ENCODE results near the gene DRG2.

Gene DRG2

GRCh38 chr17:18144855-18145254, 57.1 kb downstream of the DRG2 start:
- DNase-seq = no peak

- DNase-seq = no peak
Observed at GRCh38 chr17:18145811-18146210, 58.1 kb downstream of the DRG2 start.

GRCh38 chr17:18146259-18146658, 58.5 kb downstream of the DRG2 start:
- DNase-seq = no peak

GRCh38 chr17:18146980-18147379, 59.2 kb downstream of the DRG2 start:
- DNase-seq = no peak

- no peak for DNase-seq
Observed at GRCh38 chr17:18148586-18148985, 60.8 kb downstream of the DRG2 start.

- DNase-seq = no peak
Observed at GRCh38 chr17:18151290-18151689, 63.5 kb downstream of the DRG2 start.

- DNase-seq = no peak
Observed at GRCh38 chr17:18155179-18155578, 67.4 kb downstream of the DRG2 start.

GRCh38 chr17:18156171-18156975, 68.6 kb downstream of the DRG2 start:
- DNase-seq = no peak

- no peak for DNase-seq
Observed at GRCh38 chr17:18156976-18157280, 69.2 kb downstream of the DRG2 start.

Measured in OCI-M1 (cell line).